Measurements from ENCODE around the gene C2CD2. TPM values are rescaled to one million over a fixed set of nuclear protein-coding genes. Genes with fewer than 3 reads are reported as not detected.

C2CD2 gene
- total RNA-seq, 1 donor from 2014 or later = 34.3 TPM

DNA sequence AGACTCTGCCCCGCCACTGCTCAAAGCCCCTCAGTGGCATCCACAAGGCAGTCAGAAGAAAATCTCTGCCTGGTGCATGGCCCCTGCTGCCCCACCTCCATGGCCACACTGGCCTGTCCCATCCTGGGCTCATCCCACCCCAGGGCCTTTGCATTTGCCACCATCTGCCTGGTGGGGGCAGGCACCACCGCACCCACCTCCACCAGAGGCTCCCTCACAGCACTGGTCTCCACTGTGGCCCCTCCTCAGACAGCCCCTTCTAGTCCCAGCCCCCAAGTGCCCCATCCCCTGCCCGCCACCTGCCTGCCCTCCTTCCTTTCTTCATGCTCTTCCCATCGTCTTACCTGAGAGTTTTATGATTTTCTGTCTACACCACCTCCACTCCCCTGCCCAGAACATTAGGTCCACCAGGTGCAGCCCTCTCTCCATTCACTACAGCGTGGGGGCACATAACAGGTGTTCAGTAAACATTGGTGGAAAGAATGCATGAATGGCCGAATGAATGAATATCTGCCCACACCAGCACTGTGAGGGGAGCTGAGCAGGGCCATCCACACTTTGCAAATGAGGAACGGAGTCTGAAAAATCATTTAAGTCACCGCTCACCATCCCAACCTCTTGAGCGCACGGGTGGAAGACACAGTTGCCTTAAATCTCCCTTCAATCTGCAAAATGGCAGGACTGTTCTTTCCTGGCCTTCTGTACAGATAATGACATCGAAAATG is 76.7 kb downstream of the C2CD2 start:
- Mint-ChIP-seq H3K36me3 (ENCODE audit: low read depth, unreplicated experiment) (peaks cover 9% of the 10 kb centered on the region), H3K4me1 (ENCODE audit: unreplicated experiment) (peaks cover 3% of the 10 kb centered on the region), H3K27ac (ENCODE audit: unreplicated experiment) (no peak overlapping the region), H3K4me3 (ENCODE audit: unreplicated experiment) (peak overlapping the region; percentile 93), H3K27me3 (ENCODE audit: unreplicated experiment) (peaks cover 13% of the 10 kb centered on the region), H3K9me3 (ENCODE audit: unreplicated experiment) (no peaks in the 10 kb centered on the region)
- TF ChIP-seq, protein P1, sequence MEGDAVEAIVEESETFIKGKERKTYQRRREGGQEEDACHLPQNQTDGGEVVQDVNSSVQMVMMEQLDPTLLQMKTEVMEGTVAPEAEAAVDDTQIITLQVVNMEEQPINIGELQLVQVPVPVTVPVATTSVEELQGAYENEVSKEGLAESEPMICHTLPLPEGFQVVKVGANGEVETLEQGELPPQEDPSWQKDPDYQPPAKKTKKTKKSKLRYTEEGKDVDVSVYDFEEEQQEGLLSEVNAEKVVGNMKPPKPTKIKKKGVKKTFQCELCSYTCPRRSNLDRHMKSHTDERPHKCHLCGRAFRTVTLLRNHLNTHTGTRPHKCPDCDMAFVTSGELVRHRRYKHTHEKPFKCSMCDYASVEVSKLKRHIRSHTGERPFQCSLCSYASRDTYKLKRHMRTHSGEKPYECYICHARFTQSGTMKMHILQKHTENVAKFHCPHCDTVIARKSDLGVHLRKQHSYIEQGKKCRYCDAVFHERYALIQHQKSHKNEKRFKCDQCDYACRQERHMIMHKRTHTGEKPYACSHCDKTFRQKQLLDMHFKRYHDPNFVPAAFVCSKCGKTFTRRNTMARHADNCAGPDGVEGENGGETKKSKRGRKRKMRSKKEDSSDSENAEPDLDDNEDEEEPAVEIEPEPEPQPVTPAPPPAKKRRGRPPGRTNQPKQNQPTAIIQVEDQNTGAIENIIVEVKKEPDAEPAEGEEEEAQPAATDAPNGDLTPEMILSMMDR (IDR thresholded peaks at IDR 0.05; ENCODE audit: unreplicated experiment) = no peak
- DNase-seq (ENCODE audit: low spot score) = no peak

DNA sequence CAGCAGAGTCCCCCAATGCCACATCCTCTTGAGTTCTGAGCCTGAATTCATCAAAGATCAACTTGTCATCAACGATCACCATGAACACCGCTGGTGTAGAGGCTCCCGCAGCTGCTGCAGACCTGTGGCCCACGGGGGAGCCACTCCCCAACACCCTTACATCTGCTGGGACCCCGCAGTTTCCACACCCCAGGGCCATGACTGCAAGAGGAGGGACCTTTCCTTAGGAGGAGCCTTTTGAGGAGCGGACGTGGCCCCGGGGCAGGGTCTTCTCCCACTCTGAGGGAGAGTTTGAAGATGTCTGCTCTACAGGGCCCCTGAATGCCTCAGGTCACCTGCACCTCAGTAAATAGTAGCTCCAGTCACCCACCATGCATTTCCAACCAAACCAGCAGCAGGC is 77.4 kb downstream of the C2CD2 start:
- H3K27me3 Mint-ChIP-seq (ENCODE audit: unreplicated experiment) = peaks cover 13% of the 10 kb centered on the region
- no peak for DNase-seq (ENCODE audit: low spot score)

DNA sequence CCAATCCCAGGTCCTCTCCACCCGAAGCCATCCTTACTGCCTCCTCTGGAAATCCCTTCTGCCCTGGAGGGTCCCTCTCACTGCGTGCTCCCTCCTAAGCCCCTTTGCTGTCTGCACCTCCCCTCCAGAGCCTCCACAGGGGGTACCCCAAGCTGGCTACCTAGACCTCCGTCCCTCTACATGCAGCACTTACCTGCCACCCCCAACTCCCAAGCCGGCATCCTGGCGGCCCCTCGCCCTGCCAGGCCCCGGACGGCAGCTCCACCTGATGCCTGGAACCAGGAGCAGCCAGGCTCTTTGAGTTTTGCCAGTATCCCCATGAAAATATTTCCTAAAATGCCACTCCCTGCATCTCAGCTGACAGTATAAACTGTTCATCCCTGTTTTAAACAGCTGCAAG is 78.7 kb downstream of the C2CD2 start:
- H3K4me1 Mint-ChIP-seq (ENCODE audit: unreplicated experiment) = peaks cover 3% of the 10 kb centered on the region
- no peak overlapping the region for H3K4me3 Mint-ChIP-seq (ENCODE audit: unreplicated experiment)
- H3K27me3 Mint-ChIP-seq (ENCODE audit: unreplicated experiment) = peaks cover 11% of the 10 kb centered on the region
- peaks cover 9% of the 10 kb centered on the region for H3K36me3 Mint-ChIP-seq (ENCODE audit: low read depth, unreplicated experiment)
- DNase-seq (ENCODE audit: low spot score) = no peak
- H3K27ac Mint-ChIP-seq (ENCODE audit: unreplicated experiment) = no peak overlapping the region
- TF ChIP-seq, protein P1 (IDR thresholded peaks at IDR 0.05; ENCODE audit: unreplicated experiment) = no peak
- no peaks in the 10 kb centered on the region for H3K9me3 Mint-ChIP-seq (ENCODE audit: unreplicated experiment)

More for the DNA sequence above, 77.4 kb downstream of the C2CD2 start:
- no peak overlapping the region for H3K4me3 Mint-ChIP-seq (ENCODE audit: unreplicated experiment)
- peaks cover 9% of the 10 kb centered on the region for H3K36me3 Mint-ChIP-seq (ENCODE audit: low read depth, unreplicated experiment)
- peaks cover 3% of the 10 kb centered on the region for H3K4me1 Mint-ChIP-seq (ENCODE audit: unreplicated experiment)
- no peak overlapping the region for H3K27ac Mint-ChIP-seq (ENCODE audit: unreplicated experiment)
- H3K9me3 Mint-ChIP-seq (ENCODE audit: unreplicated experiment) = no peaks in the 10 kb centered on the region
- TF ChIP-seq, protein P1 (IDR thresholded peaks at IDR 0.05; ENCODE audit: unreplicated experiment) = no peak

DNA sequence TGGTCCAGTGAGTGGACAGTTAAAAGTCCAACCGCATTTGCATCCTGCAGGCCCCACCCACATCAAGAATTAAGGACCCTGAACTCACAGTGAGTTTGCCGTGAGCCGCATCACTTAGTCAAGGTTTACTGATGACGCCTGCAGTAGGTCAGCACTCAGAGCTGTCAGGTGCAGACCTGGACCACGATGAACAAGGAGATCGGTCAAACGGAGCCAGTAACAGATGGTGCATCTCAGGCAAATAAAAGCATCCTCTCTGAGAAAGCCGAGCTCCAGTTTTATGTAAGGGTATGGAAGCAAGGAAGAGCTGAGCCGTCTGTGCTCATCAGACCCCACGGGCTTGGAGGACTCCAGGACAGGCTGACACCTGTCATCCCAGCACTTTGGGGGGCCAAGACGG is 79.2 kb downstream of the C2CD2 start:
- Mint-ChIP-seq H3K27ac (ENCODE audit: unreplicated experiment) (no peak overlapping the region), H3K4me3 (ENCODE audit: unreplicated experiment) (no peak overlapping the region), H3K27me3 (ENCODE audit: unreplicated experiment) (peaks cover 8% of the 10 kb centered on the region), H3K36me3 (ENCODE audit: low read depth, unreplicated experiment) (peaks cover 9% of the 10 kb centered on the region), H3K4me1 (ENCODE audit: unreplicated experiment) (peaks cover under 1% of the 10 kb centered on the region), H3K9me3 (ENCODE audit: unreplicated experiment) (no peaks in the 10 kb centered on the region)
- DNase-seq (ENCODE audit: low spot score) = no peak
- TF ChIP-seq, protein P1 (IDR thresholded peaks at IDR 0.05; ENCODE audit: unreplicated experiment) = no peak

DNA sequence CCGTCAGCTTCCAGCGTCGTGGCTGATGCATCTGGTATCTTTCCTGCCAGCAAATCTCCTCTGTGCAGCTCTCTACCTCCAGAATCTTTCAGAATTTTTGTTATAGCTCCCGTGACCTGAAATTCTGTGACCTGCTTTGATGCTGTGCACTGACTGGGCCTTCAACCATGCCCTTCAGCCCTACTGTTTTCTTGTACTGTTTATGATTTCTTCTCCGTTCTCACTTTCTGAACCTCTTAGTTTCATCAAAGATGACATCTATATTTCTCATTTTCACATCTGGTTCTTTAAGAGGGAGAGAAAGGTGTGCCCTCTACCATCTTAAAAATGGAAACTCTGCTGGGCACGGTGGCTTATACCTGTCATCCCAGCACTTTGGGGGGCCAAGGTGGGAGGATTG is 80.4 kb downstream of the C2CD2 start:
- no peak overlapping the region for H3K27ac Mint-ChIP-seq (ENCODE audit: unreplicated experiment)
- no peak overlapping the region for H3K4me3 Mint-ChIP-seq (ENCODE audit: unreplicated experiment)
- H3K27me3 Mint-ChIP-seq (ENCODE audit: unreplicated experiment) = peaks cover 8% of the 10 kb centered on the region
- TF ChIP-seq, protein P1 (IDR thresholded peaks at IDR 0.05; ENCODE audit: unreplicated experiment) = no peak
- H3K4me1 Mint-ChIP-seq (ENCODE audit: unreplicated experiment) = no peaks in the 10 kb centered on the region
- H3K36me3 Mint-ChIP-seq (ENCODE audit: low read depth, unreplicated experiment) = peaks cover 9% of the 10 kb centered on the region
- no peaks in the 10 kb centered on the region for H3K9me3 Mint-ChIP-seq (ENCODE audit: unreplicated experiment)
- DNase-seq (ENCODE audit: low spot score) = no peak

Measured in endothelial cell (in vitro differentiated cells).